Hepatocyte (in vitro differentiated cells): ENCODE results near the gene COX7A2.

Experiments used
- CTCF ChIP-seq: fragments of 200-600 bp; sonication (generic); IDR thresholded peaks from 2 replicates; pipeline ENCODE4 v1.5.1; 2016; ENCODE audit warnings: antibody characterized with exemption, mild to moderate bottlenecking; ENCODE audit not compliant: poor library complexity
- EZH2 ChIP-seq: fragments of 200-600 bp; sonication (generic); IDR thresholded peaks from 2 replicates; pipeline ENCODE4 v1.6.1; 2016; ENCODE audit warnings: antibody characterized with exemption, mild to moderate bottlenecking, borderline replicate concordance
- EZH2phosphoT487 ChIP-seq: fragments of 200-600 bp; sonication (generic); IDR thresholded peaks from one replicate; pipeline ENCODE4 v1.6.1; 2018; ENCODE audit warnings: antibody characterized with exemption, mild to moderate bottlenecking, low read depth, moderate library complexity; ENCODE audit not compliant: unreplicated experiment, severe bottlenecking

GRCh38 chr6:75236630-75237029 lies 7.0 kb downstream of the COX7A2 start:
- TF ChIP-seq EZH2 (no peak), CTCF (no peak), EZH2phosphoT487 (no peak)
